Neuronal stem cell (in vitro differentiated cells): ENCODE measurements around the gene EIF2S3.
"Not testable (repeated sequence)": the region's sequence is repeated elsewhere in the genome, so short reads cannot be mapped to it uniquely, and the experiment has no call there.

Source experiments
- DNase-seq: peaks from one replicate; pipeline ENCODE4 v3.0.0-alpha.2; 2013; ENCODE audit warnings: low spot score
- H2AFZ ChIP-seq: one replicate; pipeline ENCODE4 v1.6.1; 2013; ENCODE audit warnings: mild to moderate bottlenecking, low read length, inconsistent platforms
- H2AK5ac ChIP-seq: 2 replicates; pipeline ENCODE4 v1.6.1; 2013; ENCODE audit warnings: low read depth, mild to moderate bottlenecking, inconsistent platforms, low read length, moderate library complexity, mixed read lengths
- H2BK120ac ChIP-seq: 2 replicates; pipeline ENCODE4 v1.6.1; 2013; ENCODE audit warnings: low read depth, mild to moderate bottlenecking, inconsistent platforms, low read length, moderate library complexity, mixed read lengths
- H2BK12ac ChIP-seq: one replicate; pipeline ENCODE4 v1.6.1; 2013; ENCODE audit warnings: low read length, inconsistent platforms
- H2BK15ac ChIP-seq: 2 replicates; pipeline ENCODE4 v1.6.1; 2013; ENCODE audit warnings: mild to moderate bottlenecking, low read length, inconsistent platforms, mixed read lengths
- H2BK5ac ChIP-seq: one replicate; pipeline ENCODE4 v1.6.1; 2013; ENCODE audit warnings: inconsistent platforms, mild to moderate bottlenecking, low read length, moderate library complexity
- H3K14ac ChIP-seq: one replicate; pipeline ENCODE4 v1.6.1; 2013; ENCODE audit warnings: low read length, inconsistent platforms
- H3K18ac ChIP-seq: 2 replicates; pipeline ENCODE4 v1.6.1; 2013; ENCODE audit warnings: low read length, inconsistent platforms
- H3K23ac ChIP-seq: 2 replicates; pipeline ENCODE4 v1.6.1; 2013; ENCODE audit warnings: low read depth, mild to moderate bottlenecking, mixed read lengths, low read length, inconsistent platforms; ENCODE audit not compliant: poor library complexity
- H3K27ac ChIP-seq: replicated peaks from 3 replicates; pipeline ENCODE4 v1.5.1; 2013; ENCODE audit warnings: low read length, inconsistent platforms
- H3K27me3 ChIP-seq, 3 experiments: 2 replicates each; pipeline ENCODE4 v1.6.1; 2013; ENCODE audit warnings: low read length in 3 of 3, mild to moderate bottlenecking in 2 of 3, inconsistent platforms in 1 of 3, low read depth in 1 of 3, mixed read lengths in 1 of 3, moderate library complexity in 1 of 3; ENCODE audit not compliant: control insufficient read depth in 3 of 3, insufficient read depth in 3 of 3
- H3K36me3 ChIP-seq, 2 donors: replicated peaks in 1 of 2; 2 replicates each; pipeline ENCODE4 v1.6.1; 2013; ENCODE audit warnings: low read length in 2 of 2; ENCODE audit not compliant: control insufficient read depth in 2 of 2, insufficient read depth in 2 of 2
- H3K4ac ChIP-seq: 2 replicates; pipeline ENCODE4 v1.6.1; 2013; ENCODE audit warnings: inconsistent platforms, mild to moderate bottlenecking, low read length, moderate library complexity
- H3K4me1 ChIP-seq, 2 donors: 1 replicate in 1 of 2; 2 replicates in 1 of 2; pipeline ENCODE4 v1.6.1; 2013; ENCODE audit warnings: low read length in 2 of 2, low read depth in 1 of 2; ENCODE audit not compliant: control insufficient read depth in 2 of 2, insufficient read depth in 1 of 2
- H3K4me2 ChIP-seq: one replicate; pipeline ENCODE4 v1.6.1; 2013; ENCODE audit warnings: mild to moderate bottlenecking, low read length, inconsistent platforms; ENCODE audit not compliant: insufficient read depth, poor library complexity, severe bottlenecking
- H3K4me3 ChIP-seq, 2 donors: 2 replicates each; pipeline ENCODE4 v1.5.1; 2013; ENCODE audit warnings: low read length in 2 of 2, mild to moderate bottlenecking in 2 of 2, inconsistent platforms in 1 of 2, moderate library complexity in 1 of 2
- H3K79me1 ChIP-seq: one replicate; pipeline ENCODE4 v1.6.1; 2013; ENCODE audit warnings: low read depth, mild to moderate bottlenecking, inconsistent platforms, low read length, moderate library complexity
- H3K9ac ChIP-seq: one replicate; pipeline ENCODE4 v1.6.1; 2013; ENCODE audit warnings: mild to moderate bottlenecking, low read depth, low read length, inconsistent platforms; ENCODE audit not compliant: poor library complexity
- H3K9me3 ChIP-seq, 2 donors: replicated peaks in 1 of 2; 2 replicates each; pipeline versions ENCODE3 to v1.6.1; 2013; ENCODE audit warnings: low read length in 2 of 2, mild to moderate bottlenecking in 2 of 2, inconsistent platforms in 1 of 2, low read depth in 1 of 2, mixed read lengths in 1 of 2, moderate library complexity in 1 of 2; ENCODE audit not compliant: control insufficient read depth in 2 of 2, insufficient read depth in 1 of 2
- H4K8ac ChIP-seq: one replicate; pipeline ENCODE4 v1.6.1; 2013; ENCODE audit warnings: low read depth, mild to moderate bottlenecking, inconsistent platforms, low read length, moderate library complexity
- H4K91ac ChIP-seq: one replicate; pipeline ENCODE4 v1.6.1; 2013; ENCODE audit warnings: low read length, low read depth, mild to moderate bottlenecking, inconsistent platforms; ENCODE audit not compliant: poor library complexity
- WGBS, 2 donors: extraction: QIAGEN DNeasy Blood & Tissue Kit; methylation state at CpG; one replicate each; pipeline ENCODE4 v1.1.7; 2013; ENCODE audit warnings: missing lambda C conversion rate in 2 of 2, mixed read lengths in 1 of 2; ENCODE audit not compliant: insufficient read length in 2 of 2, insufficient replicate concordance in 1 of 2; ENCODE audit errors: extremely low coverage in 2 of 2; 5-methylcytosine and 5-hydroxymethylcytosine counted together

The EIF2S3 gene

DNA sequence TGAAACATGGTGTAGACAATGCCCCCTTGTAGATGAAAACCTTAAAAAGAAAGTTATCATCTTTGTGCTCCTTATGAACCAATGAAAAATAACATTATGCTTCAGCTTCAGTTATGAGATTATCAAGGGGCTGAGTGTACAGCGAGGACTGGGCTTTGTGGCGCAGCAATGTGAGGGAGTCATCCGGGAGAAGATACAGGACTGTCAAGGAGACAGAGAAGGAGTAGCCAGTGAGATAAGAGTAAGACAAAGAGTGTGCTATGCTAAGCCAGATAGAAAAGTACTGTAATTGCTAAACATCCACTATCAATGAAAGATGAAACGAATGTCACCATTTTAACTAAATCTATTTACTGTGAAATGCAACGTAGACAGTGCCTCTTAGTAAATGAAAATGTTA, 24.2 kb upstream of the EIF2S3 start:
- no peak overlapping the region for H2BK12ac ChIP-seq
- no CpG with 5 or more reads among the region's 5 CpGs for WGBS, 2 donors
- no peak overlapping the region for H2AFZ ChIP-seq
- H3K79me1 ChIP-seq: no peaks in the 10 kb centered on the region
- DNase-seq: no peak
- no peak overlapping the region for H3K9ac ChIP-seq
- no peaks in the 10 kb centered on the region for H3K36me3 ChIP-seq
- H3K23ac ChIP-seq: no peak overlapping the region
- H4K8ac ChIP-seq: no peak overlapping the region
- H3K9me3 ChIP-seq: no peaks in the 10 kb centered on the region
- H3K27ac ChIP-seq: no peak overlapping the region
- H3K4me1 ChIP-seq: no peaks in the 10 kb centered on the region
- H3K4me3 ChIP-seq: no peak overlapping the region
- H4K91ac ChIP-seq: no peak overlapping the region
- no peak overlapping the region for H2BK5ac ChIP-seq
- no peak overlapping the region for H2BK120ac ChIP-seq
- H2BK15ac ChIP-seq: no peak overlapping the region
- H3K27me3 ChIP-seq: no peaks in the 10 kb centered on the region
- H3K4me2 ChIP-seq: no peak overlapping the region
- H2AK5ac ChIP-seq: no peak overlapping the region
- no peak overlapping the region for H3K14ac ChIP-seq
- H3K4ac ChIP-seq: no peak overlapping the region
- no peak overlapping the region for H3K18ac ChIP-seq

DNA sequence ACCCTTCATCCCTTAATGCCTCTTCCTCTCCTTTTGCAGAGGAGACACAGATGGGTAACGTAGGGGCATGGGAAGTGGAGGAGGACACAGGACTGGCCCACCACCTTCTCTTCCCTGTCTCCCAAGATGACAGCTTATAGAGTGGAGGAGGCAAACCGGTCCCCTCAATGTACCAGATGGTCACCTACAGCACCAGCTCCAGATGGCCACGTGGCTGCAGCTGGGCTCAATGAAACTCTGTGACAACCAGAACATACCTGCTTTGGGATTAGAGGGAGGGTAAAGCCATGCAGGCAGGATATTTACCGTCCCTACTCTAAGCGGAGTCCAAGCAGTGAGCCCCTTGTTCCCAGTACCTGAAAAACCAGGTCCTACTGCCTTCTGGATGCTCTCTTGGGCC, 20.3 kb upstream of the EIF2S3 start:
- H3K27ac ChIP-seq: no peak overlapping the region
- H2BK120ac ChIP-seq: no peak overlapping the region
- no peak overlapping the region for H2BK15ac ChIP-seq
- H3K4me3 ChIP-seq: no peak overlapping the region
- no peaks in the 10 kb centered on the region for H3K4me1 ChIP-seq
- no peak overlapping the region for H4K8ac ChIP-seq
- H3K23ac ChIP-seq: no peak overlapping the region
- H4K91ac ChIP-seq: no peak overlapping the region
- H2BK12ac ChIP-seq: no peak overlapping the region
- H2AFZ ChIP-seq: peak overlapping the region; percentile 59
- no peaks in the 10 kb centered on the region for H3K9me3 ChIP-seq
- H3K4me2 ChIP-seq: no peak overlapping the region
- no peaks in the 10 kb centered on the region for H3K27me3 ChIP-seq
- no CpG with 5 or more reads among the region's 5 CpGs for WGBS, 2 donors
- H2BK5ac ChIP-seq: no peak overlapping the region
- no peak for DNase-seq
- no peak overlapping the region for H3K4ac ChIP-seq
- H3K9ac ChIP-seq: no peak overlapping the region
- no peaks in the 10 kb centered on the region for H3K79me1 ChIP-seq
- no peak overlapping the region for H3K14ac ChIP-seq
- no peak overlapping the region for H3K18ac ChIP-seq
- H2AK5ac ChIP-seq: no peak overlapping the region
- no peaks in the 10 kb centered on the region for H3K36me3 ChIP-seq

DNA sequence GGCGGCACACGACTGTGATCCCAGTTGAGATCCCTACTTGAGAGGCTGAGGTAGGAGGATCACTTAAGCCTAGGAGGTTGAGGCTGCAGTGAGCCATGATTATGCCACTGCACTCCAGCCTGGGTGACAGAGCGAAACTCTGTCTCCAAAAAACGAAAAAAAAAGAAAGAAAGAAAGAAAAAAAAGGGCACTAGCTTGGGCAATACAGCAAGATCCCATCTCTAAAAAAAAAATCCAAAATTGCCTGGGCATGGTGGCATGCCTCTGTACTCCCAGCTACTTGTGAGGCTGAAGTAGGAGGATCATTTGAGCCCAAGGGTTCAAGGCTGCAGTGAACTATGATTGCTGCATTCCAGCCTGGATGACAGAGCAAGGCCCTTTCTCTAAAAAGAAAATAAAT, 17.0 kb upstream of the EIF2S3 start:
- Histone ChIP-seq H2AK5ac (no peak overlapping the region), H3K36me3 (no peaks in the 10 kb centered on the region), H3K23ac (no peak overlapping the region), H3K79me1 (no peaks in the 10 kb centered on the region), H3K9me3 (no peaks in the 10 kb centered on the region), H4K8ac (no peak overlapping the region), H2BK5ac (no peak overlapping the region), H3K4me1 (no peaks in the 10 kb centered on the region), H3K14ac (no peak overlapping the region), H3K4me2 (no peak overlapping the region), H3K18ac (no peak overlapping the region), H3K4ac (no peak overlapping the region), H4K91ac (no peak overlapping the region), H3K27me3 (no peaks in the 10 kb centered on the region), H3K27ac (no peak overlapping the region), H3K9ac (no peak overlapping the region), H2AFZ (no peak overlapping the region), H3K4me3 (no peak overlapping the region), H2BK12ac (no peak overlapping the region), H2BK120ac (no peak overlapping the region), H2BK15ac (no peak overlapping the region)
- no CpG with 5 or more reads among the region's 4 CpGs for WGBS, 2 donors
- DNase-seq: no peak

DNA sequence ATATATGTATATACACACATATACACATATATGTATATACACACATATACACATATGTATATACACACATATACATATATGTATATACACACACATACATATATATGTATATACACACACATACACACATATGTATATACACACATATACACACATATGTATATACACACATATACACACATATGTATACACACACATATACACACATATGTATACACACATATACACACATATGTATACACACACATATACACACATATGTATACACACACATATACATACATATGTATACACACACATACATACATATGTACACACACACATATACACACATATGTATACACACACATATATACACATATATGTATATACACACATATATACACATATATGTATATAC, 8.7 kb upstream of the EIF2S3 start:
- not testable (repeated sequence) for H3K9ac ChIP-seq, H3K4me1 ChIP-seq, H2BK12ac ChIP-seq, H2BK15ac ChIP-seq, H4K8ac ChIP-seq, H3K9me3 ChIP-seq, H4K91ac ChIP-seq, H3K14ac ChIP-seq, H3K4me3 ChIP-seq, H3K79me1 ChIP-seq, H2AK5ac ChIP-seq, DNase-seq, H3K36me3 ChIP-seq, H3K27ac ChIP-seq, H2BK120ac ChIP-seq, H2AFZ ChIP-seq, H3K18ac ChIP-seq, H3K23ac ChIP-seq, H3K4me2 ChIP-seq, H2BK5ac ChIP-seq, H3K4ac ChIP-seq, H3K27me3 ChIP-seq
